Adrenal gland (tissue), 12 donors: Measurements from ENCODE around the gene RCN1. TPM values are rescaled to one million over a fixed set of nuclear protein-coding genes. Genes with fewer than 3 reads are reported as not detected.

Experiments
- DNase-seq, 7 donors: peaks; one replicate each; pipeline ENCODE4 v3.0.0-alpha.2; 2019 to 2020
- H3K27ac ChIP-seq, 5 donors: fragments of 200-600 bp; sonication (generic) in 4 of 5; 1 replicate in 3 of 5; 2 replicates in 2 of 5; pipeline versions ENCODE4 v1.5.1 to v1.8.0; 2016 to 2020; ENCODE audit warnings: mild to moderate bottlenecking in 1 of 5
- H3K27me3 ChIP-seq: fragments of 200-600 bp; 2 replicates; pipeline ENCODE4 v1.8.0; 2021
- H3K36me3 ChIP-seq, 2 donors: fragments of 200-600 bp; replicated peaks in 1 of 2; 1 replicate in 1 of 2; 2 replicates in 1 of 2; pipeline versions ENCODE4 v1.5.1 to v1.8.0; 2018 to 2022
- H3K4me1 ChIP-seq, 2 donors: fragments of 200-600 bp; replicated peaks in 1 of 2; 1 replicate in 1 of 2; 2 replicates in 1 of 2; pipeline versions ENCODE4 v1.5.1 to v1.8.0; 2018 to 2021
- H3K4me3 ChIP-seq, 4 donors: fragments of 200-600 bp; sonication (generic) in 3 of 4; one replicate each; pipeline ENCODE4 v1.5.1; 2016 to 2018
- H3K9me3 ChIP-seq, 3 donors: fragments of 200-600 bp; sonication (generic) in 1 of 3; replicated peaks in 1 of 3; 1 replicate in 2 of 3; 2 replicates in 1 of 3; pipeline versions ENCODE4 v1.5.1 to v1.8.0; 2016 to 2021
- CTCF ChIP-seq, 6 experiments: fragments of 450-650 bp in 4 of 6; fragments of 200-600 bp in 2 of 6; sonication (generic) in 1 of 6; IDR thresholded peaks; 1 replicate in 5 of 6; 2 replicates in 1 of 6; pipeline versions ENCODE4 v1.5.1 to v1.8.0; 2016 to 2021; ENCODE audit warnings: antibody characterized with exemption in 6 of 6, mild to moderate bottlenecking in 2 of 6, moderate library complexity in 1 of 6
- POLR2A ChIP-seq, 2 donors: fragments of 450-650 bp; IDR thresholded peaks; one replicate each; pipeline ENCODE4 v1.6.1; 2017; ENCODE audit warnings: antibody characterized with exemption in 2 of 2, mild to moderate bottlenecking in 2 of 2, moderate library complexity in 1 of 2
- WGBS, 4 donors: extraction: QIAGEN DNeasy Blood & Tissue Kit in 2 of 4; methylation state at CpG; one replicate each; pipeline versions ENCODE4 v1.1.5 to v1.1.7; 2013 to 2017; 5-methylcytosine and 5-hydroxymethylcytosine counted together
- intact Hi-C, 2 donors: fragments of 100-400 bp; cut with DNase I; formaldehyde crosslinking; loops; one replicate each; pipeline versions ENCODE4 v1.14.1 to v1.15.0; 2022 to 2023
- polyA plus RNA-seq, 3 donors: library from polyadenylated mRNA; stranded (reverse); fragments of 200-250 nt in 2 of 3; fragments of 350-450 nt in 1 of 3; fragmentation: Illumina TruSeq in 1 of 3; extraction: RNeasy Lipid Tissue Mini Kit (QIAGEN cat#74804) in 1 of 3; gene quantifications; one replicate each; pipeline ENCODE4 v1.2.3, GENCODE V29; 2013 to 2014
- total RNA-seq, 9 donors: library from RNA; depleted of rRNA in 4 of 9; stranded (reverse); fragments of >200 nt in 4 of 9; fragments of 120-200 nt in 1 of 9; fragmentation: NEBNext Ultra II Directional in 1 of 9; extraction: Animal tissue kit (Norgen Biotek cat#: 25700) in 1 of 9; gene quantifications; one replicate each; pipeline versions ENCODE4 v1.1.0 to v1.2.4, GENCODE V29; 2013 to 2023
- donor health status: healthy with polysubstance abuse.
- donor health status: Bipolar disorder and iron deficiency.
- donor health status: DM: yes; HTN: yes; CAD: no.
- donor health status: DM: no; HTN: no; CAD: no.
- donor health status: DM: no; HTN: no; CAD: no.
- donor health status: DM: yes; HTN: yes; CAD: no.

RCN1 gene
- total and polyA plus RNA-seq, 12 donors, result 56.1 to 142 (median 85.9) TPM

- no peaks in the 10 kb centered on the region for H3K9me3 ChIP-seq
- no peaks in the 10 kb centered on the region for H3K27me3 ChIP-seq
- no peak for DNase-seq
- H3K4me3 ChIP-seq, result no peak overlapping the region
- WGBS, 4 donors, result 80 to 91% (median 89%) methylated on average over 6 to 7 of the region's 7 CpGs
- intact Hi-C loops, result no loop called here
- no peaks in the 10 kb centered on the region for H3K36me3 ChIP-seq
- TF ChIP-seq CTCF (IDR thresholded peaks at IDR 0.05) (no peak), POLR2A (IDR thresholded peaks at IDR 0.05) (no peak)
- H3K27ac ChIP-seq, result no peak overlapping the region
- no peaks in the 10 kb centered on the region for H3K4me1 ChIP-seq
Observed at GRCh38 chr11:32149748-32150147, 58.9 kb downstream of the RCN1 start.

- no peaks in the 10 kb centered on the region for H3K36me3 ChIP-seq
- H3K9me3 ChIP-seq, result no peaks in the 10 kb centered on the region
- no peaks in the 10 kb centered on the region for H3K4me1 ChIP-seq
- no peak for TF ChIP-seq POLR2A (IDR thresholded peaks at IDR 0.05)
- no peak for TF ChIP-seq CTCF (IDR thresholded peaks at IDR 0.05)
- DNase-seq, result no peak
- intact Hi-C loops, result no loop called here
- no peak overlapping the region for H3K4me3 ChIP-seq
- no peaks in the 10 kb centered on the region for H3K27me3 ChIP-seq
- no peak overlapping the region for H3K27ac ChIP-seq
Observed at GRCh38 chr11:32151027-32151426, 60.2 kb downstream of the RCN1 start.

- 82 to 87% (median 84%) methylated on average over 9 of the region's 9 CpGs for WGBS, 4 donors
- Histone ChIP-seq H3K4me3 (no peak overlapping the region), H3K27me3 (no peaks in the 10 kb centered on the region), H3K9me3 (no peaks in the 10 kb centered on the region), H3K27ac (no peak overlapping the region), H3K4me1 (no peaks in the 10 kb centered on the region), H3K36me3 (no peaks in the 10 kb centered on the region)
- intact Hi-C loops, result no loop called here
- DNase-seq, result no peak
- TF ChIP-seq POLR2A (IDR thresholded peaks at IDR 0.05) (no peak), CTCF (IDR thresholded peaks at IDR 0.05) (no peak)
Observed at GRCh38 chr11:32152216-32152615, 61.3 kb downstream of the RCN1 start.

- WGBS, 4 donors, result 50 to 67% (median 61%) methylated on average over 3 of the region's 3 CpGs
- TF ChIP-seq CTCF (IDR thresholded peaks at IDR 0.05) (no peak), POLR2A (IDR thresholded peaks at IDR 0.05) (no peak)
- H3K36me3 ChIP-seq, result no peaks in the 10 kb centered on the region
- intact Hi-C loops, result no loop called here
- H3K4me1 ChIP-seq, result no peaks in the 10 kb centered on the region
- H3K27ac ChIP-seq, result no peak overlapping the region
- H3K27me3 ChIP-seq, result no peaks in the 10 kb centered on the region
- no peak for DNase-seq
- no peaks in the 10 kb centered on the region for H3K9me3 ChIP-seq
- no peak overlapping the region for H3K4me3 ChIP-seq
Observed at GRCh38 chr11:32152821-32153220, 61.9 kb downstream of the RCN1 start.
